ENCODE measurements around the gene XPNPEP2.

GRCh38 chrX:129790808-129791207, 52.0 kb downstream of the XPNPEP2 start:
- TF ChIP-seq GATA2 (IDR thresholded peaks at IDR 0.05; ENCODE audit: low read depth, low read length) (no peak), GATA3 (IDR thresholded peaks at IDR 0.05; ENCODE audit: low read depth, low read length) (no peak)
